Duodenal mucosa (tissue), 2 donors: Measurements from ENCODE around the gene ZNF212.
"Not testable (repeated sequence)": the region's sequence is repeated elsewhere in the genome, so short reads cannot be mapped to it uniquely, and the experiment has no call there.

Experiments
- H3K27ac ChIP-seq: one replicate; pipeline ENCODE4 v1.7.0; 2013; ENCODE audit warnings: low read depth, low read length
- H3K27me3 ChIP-seq, 2 donors: one replicate each; pipeline ENCODE4 v1.7.0; 2013; ENCODE audit warnings: low read length in 2 of 2, control low read depth in 1 of 2; ENCODE audit not compliant: insufficient read depth in 2 of 2, control insufficient read depth in 1 of 2
- H3K36me3 ChIP-seq, 2 donors: one replicate each; pipeline ENCODE4 v1.7.0; 2013; ENCODE audit warnings: low read length in 2 of 2, control low read depth in 1 of 2; ENCODE audit not compliant: insufficient read depth in 2 of 2, control insufficient read depth in 1 of 2
- H3K4me1 ChIP-seq, 2 donors: one replicate each; pipeline ENCODE4 v1.7.0; 2013; ENCODE audit warnings: low read length in 2 of 2, control low read depth in 1 of 2; ENCODE audit not compliant: insufficient read depth in 2 of 2, control insufficient read depth in 1 of 2
- H3K4me3 ChIP-seq, 2 donors: one replicate each; pipeline ENCODE4 v1.7.0; 2013; ENCODE audit warnings: low read length in 2 of 2, low read depth in 1 of 2
- H3K9ac ChIP-seq, 2 donors: one replicate each; pipeline ENCODE4 v1.7.0; 2013; ENCODE audit warnings: low read length in 2 of 2, low read depth in 1 of 2
- H3K9me3 ChIP-seq, 2 donors: one replicate each; pipeline ENCODE4 v1.7.0; 2013; ENCODE audit warnings: low read length in 2 of 2, control low read depth in 1 of 2; ENCODE audit not compliant: control insufficient read depth in 1 of 2

ZNF212 gene

DNA sequence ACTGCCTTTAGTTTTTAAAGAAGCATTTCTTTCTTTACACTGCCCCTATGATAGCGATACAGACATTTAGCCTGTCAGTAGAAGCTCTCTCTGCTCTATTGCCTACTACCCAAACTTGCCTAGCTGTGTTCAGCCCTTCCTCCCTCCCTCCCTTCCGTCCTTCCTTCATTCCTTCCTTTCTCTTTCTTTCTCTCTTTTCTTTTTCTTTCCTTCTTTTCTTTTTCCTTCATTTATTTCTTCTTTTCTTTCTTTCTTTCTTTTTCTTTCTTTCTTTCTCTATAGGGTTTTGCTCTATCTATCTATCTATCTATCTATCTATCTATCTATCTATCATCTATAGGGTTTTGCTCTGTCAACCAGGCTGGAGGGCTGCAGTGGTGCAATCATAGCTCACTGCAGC is 7.1 kb upstream of the ZNF212 start:
- no peak overlapping the region for H3K27ac ChIP-seq
- no peak overlapping the region for H3K9ac ChIP-seq
- H3K4me1 ChIP-seq, result no peaks in the 10 kb centered on the region
- H3K36me3 ChIP-seq, result no peaks in the 10 kb centered on the region
- H3K27me3 ChIP-seq, result no peaks in the 10 kb centered on the region
- H3K9me3 ChIP-seq, result no peaks in the 10 kb centered on the region
- H3K4me3 ChIP-seq, result no peak overlapping the region

DNA sequence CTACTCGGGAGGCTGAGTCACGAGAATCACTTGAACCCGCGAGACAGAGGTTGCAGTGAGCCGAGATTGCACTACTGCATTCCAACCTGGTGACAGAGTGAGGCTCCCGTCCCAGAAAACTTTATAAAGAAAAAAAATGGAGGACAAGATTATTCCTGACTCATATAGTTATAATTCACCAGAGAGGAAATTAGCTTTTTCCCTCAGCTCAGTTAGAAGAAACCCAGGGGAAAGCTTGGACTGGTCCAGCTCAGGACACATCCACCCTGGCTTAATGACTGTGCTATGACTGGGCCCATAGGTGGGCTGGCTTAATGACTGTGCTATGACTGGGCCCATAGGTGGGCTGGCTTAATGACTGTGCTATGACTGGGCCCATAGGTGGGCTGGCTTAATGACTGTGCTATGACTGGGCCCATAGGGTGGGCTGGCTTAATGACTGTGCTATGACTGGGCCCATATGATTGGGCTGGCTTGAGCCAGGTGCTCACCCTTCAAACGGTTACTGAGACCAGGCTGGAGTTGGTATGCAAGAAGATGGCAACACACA is 5.7 kb upstream of the ZNF212 start:
- not testable (repeated sequence) for H3K27me3 ChIP-seq, H3K4me3 ChIP-seq, H3K9me3 ChIP-seq, H3K36me3 ChIP-seq, H3K27ac ChIP-seq, H3K4me1 ChIP-seq, H3K9ac ChIP-seq

DNA sequence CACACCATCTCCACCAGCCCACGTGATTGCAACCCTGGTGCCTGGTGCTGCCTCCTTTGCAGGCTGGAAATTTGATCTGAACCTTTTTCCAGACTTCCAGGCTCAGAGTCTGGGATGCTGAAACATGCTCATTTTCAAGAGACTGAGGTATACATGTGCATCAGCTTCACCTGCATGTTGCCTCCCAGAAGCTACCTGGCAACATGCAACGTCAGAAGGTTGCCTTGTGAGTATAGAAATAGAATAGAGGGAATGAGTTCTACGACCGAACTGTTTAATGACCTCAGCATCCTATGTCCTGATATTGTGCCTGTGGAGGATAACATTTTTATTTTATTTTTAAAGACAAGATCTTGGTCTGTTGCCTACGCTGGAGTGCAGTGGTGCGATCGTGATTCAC is 1.9 kb upstream of the ZNF212 start:
- Histone ChIP-seq H3K27me3 (no peaks in the 10 kb centered on the region), H3K9ac (no peak overlapping the region), H3K9me3 (no peaks in the 10 kb centered on the region), H3K27ac (no peak overlapping the region), H3K4me3 (no peak overlapping the region), H3K4me1 (peaks cover 16 to 20% of the 10 kb centered on the region in 2 donors), H3K36me3 (no peaks in the 10 kb centered on the region)

DNA sequence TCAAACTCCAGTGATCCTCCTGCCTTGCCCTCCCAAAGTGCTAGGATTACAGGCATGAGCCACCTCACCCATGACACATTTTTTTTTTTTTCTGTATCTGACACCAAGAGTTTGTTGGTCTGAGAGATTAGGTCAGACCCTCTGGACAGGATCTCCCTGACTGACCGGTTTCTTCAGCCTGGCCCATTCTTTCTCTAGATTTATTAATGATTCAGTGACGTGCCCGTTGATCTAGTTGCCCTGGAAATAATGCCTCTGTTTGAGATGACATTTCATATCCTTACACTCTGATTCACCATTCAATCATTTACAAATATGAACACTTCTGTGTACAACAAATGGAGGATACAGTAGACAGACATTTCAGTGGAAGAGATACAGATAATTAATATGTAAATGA is 1.4 kb upstream of the ZNF212 start:
- H3K9me3 ChIP-seq, result no peaks in the 10 kb centered on the region
- H3K9ac ChIP-seq, result no peak overlapping the region
- no peak overlapping the region for H3K4me3 ChIP-seq
- no peaks in the 10 kb centered on the region for H3K27me3 ChIP-seq
- H3K27ac ChIP-seq, result no peak overlapping the region
- peaks cover 16 to 20% of the 10 kb centered on the region in 2 donors for H3K4me1 ChIP-seq
- no peaks in the 10 kb centered on the region for H3K36me3 ChIP-seq

DNA sequence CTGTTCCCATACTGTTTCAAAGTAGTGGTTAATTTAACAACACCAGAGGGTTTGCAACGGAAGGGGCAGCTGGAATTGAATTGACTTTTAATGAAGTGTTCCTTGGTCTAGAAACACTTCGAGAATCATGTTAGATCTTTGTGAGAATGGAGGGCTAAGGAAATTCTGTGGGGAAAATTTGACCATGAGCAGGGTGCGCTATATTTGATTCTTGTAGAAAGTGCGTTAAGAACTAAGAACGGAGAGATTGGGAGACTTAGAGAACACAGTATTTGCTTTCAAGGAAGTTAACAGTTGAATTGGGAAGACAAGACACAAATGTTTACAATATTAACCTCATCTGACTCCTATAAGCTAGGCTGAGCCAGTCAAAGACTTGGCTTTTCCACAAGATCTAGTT is 1.2 kb downstream of the ZNF212 start:
- no peaks in the 10 kb centered on the region for H3K9me3 ChIP-seq
- H3K36me3 ChIP-seq, result no peaks in the 10 kb centered on the region
- peak overlapping the region; percentile 64 to 96 for H3K9ac ChIP-seq
- no peaks in the 10 kb centered on the region for H3K27me3 ChIP-seq
- peaks cover 16 to 20% of the 10 kb centered on the region in 2 donors for H3K4me1 ChIP-seq
- H3K27ac ChIP-seq, result no peak overlapping the region
- peak overlapping the region; percentile 84 to 100 for H3K4me3 ChIP-seq

DNA sequence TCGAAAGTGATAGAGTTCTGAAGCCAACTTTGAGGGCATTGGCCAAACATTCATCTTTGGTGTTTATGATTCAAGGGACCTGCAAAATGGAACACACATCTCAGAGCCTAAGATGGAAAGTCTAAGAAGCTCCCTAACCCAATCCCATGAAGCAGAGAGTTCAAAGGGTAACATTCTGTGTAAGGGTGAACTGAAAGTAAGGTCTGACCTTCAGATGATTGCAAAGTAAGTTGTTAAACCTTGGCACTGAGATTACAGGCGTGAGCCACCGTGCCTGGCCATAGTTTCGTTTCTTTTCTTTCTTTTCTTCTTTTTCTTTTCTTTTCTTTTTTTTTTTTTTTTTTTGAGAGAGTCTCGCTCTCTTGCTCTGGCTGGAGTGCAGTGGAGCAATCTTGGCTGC is 2.2 kb downstream of the ZNF212 start:
- peaks cover 16 to 20% of the 10 kb centered on the region in 2 donors for H3K4me1 ChIP-seq
- no peak overlapping the region for H3K27ac ChIP-seq

DNA sequence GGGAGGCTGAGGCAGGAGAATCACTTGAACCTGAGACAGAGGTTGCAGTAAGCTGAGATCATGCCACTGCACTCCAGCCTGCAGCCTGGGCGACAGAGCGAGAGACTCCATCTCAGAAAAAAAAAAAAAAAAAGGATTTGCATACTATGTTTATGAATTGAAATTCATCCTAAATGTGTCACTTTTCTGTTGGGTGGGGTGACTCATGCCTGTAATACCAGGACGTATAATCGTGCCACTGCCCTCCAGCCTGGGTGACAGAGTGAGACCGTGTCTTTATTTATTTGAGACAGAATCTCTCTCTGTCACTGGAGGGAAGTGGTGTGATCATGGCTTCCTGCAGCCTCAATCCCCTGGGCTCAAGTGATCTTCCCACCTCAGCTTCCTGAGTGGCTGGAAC is 5.8 kb downstream of the ZNF212 start:
- Histone ChIP-seq H3K36me3 (peaks cover under 1 to 13% of the 10 kb centered on the region in 2 donors), H3K27me3 (no peaks in the 10 kb centered on the region), H3K27ac (no peak overlapping the region), H3K9ac (no peak overlapping the region), H3K4me3 (no peak overlapping the region), H3K4me1 (peaks cover 11 to 12% of the 10 kb centered on the region in 2 donors), H3K9me3 (no peaks in the 10 kb centered on the region)

More for the DNA sequence above, 2.2 kb downstream of the ZNF212 start:
- H3K9ac ChIP-seq, result peak overlapping the region in 1 of 2 donors; percentile 49
- H3K9me3 ChIP-seq, result no peaks in the 10 kb centered on the region
- H3K27me3 ChIP-seq, result no peaks in the 10 kb centered on the region
- H3K36me3 ChIP-seq, result no peaks in the 10 kb centered on the region
- peak overlapping the region in 1 of 2 donors; percentile 14 for H3K4me3 ChIP-seq

DNA sequence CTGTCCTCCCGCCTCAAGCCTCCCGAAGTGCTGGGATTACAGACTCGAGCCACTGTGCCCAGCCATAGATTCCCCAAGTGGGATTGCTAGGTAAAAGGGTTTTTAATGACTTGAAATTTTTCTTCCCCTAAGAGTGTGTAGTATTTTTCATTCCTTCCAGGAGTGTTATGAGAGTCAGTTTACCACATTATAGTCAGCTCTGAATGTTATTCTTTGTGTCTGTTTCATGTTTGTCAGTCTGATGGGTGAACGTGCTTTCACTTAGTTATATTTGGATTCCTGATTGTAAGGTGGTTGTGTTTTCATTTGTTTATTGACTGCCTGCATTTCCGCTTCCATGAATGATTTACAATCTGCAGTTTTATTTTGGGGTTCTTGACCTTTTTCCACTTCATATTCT is 6.3 kb downstream of the ZNF212 start:
- no peak overlapping the region for H3K9ac ChIP-seq
- no peak overlapping the region for H3K27ac ChIP-seq
- peaks cover 5 to 18% of the 10 kb centered on the region in 2 donors for H3K36me3 ChIP-seq
- H3K27me3 ChIP-seq, result no peaks in the 10 kb centered on the region
- H3K4me1 ChIP-seq, result peaks cover 7% of the 10 kb centered on the region in 2 donors
- no peaks in the 10 kb centered on the region for H3K9me3 ChIP-seq
- no peak overlapping the region for H3K4me3 ChIP-seq

DNA sequence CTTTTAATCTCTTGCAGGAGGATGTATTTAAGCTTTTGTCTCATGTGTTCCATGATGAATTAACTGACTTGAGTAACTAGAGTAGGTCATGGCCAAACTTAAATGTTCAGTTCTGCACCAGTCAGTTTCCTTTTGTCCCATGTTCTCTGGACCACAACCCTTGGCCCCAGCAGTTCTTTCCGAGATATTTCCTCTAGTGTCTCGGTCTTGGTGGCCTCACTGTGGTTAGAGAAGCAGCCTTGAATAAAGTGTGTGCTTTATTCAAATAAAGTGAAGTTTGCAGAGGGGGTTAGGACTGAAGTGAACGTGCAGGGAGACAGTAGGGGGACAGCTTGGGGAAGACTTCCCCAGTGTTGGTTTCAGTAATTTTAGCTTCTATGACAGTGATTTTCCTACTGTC is 9.3 kb downstream of the ZNF212 start:
- Histone ChIP-seq H3K36me3 (peaks cover 25 to 44% of the 10 kb centered on the region in 2 donors), H3K4me1 (no peaks in the 10 kb centered on the region), H3K27ac (no peak overlapping the region), H3K4me3 (no peak overlapping the region), H3K9ac (no peak overlapping the region), H3K9me3 (no peaks in the 10 kb centered on the region), H3K27me3 (no peaks in the 10 kb centered on the region)

DNA sequence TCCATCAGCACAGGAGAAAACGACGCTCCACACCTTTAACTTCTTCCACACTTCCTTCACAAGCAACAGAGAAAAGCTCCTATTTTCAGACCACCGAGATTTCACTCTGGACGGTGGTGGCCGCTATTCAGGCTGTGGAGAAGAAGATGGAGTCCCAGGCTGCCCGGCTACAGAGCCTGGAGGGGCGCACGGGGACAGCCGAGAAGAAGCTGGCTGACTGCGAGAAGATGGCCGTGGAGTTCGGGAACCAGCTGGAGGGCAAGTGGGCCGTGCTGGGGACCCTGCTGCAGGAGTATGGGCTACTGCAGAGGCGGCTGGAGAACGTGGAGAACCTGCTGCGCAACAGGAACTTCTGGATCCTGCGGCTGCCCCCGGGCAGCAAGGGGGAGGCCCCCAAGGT is 10.7 kb downstream of the ZNF212 start:
- H3K27ac ChIP-seq, H3K9ac ChIP-seq, H3K27me3 ChIP-seq, H3K4me1 ChIP-seq, H3K4me3 ChIP-seq, H3K9me3 ChIP-seq: not testable (repeated sequence)
- H3K36me3 ChIP-seq, result peaks cover 37 to 57% of the 10 kb centered on the region in 2 donors

DNA sequence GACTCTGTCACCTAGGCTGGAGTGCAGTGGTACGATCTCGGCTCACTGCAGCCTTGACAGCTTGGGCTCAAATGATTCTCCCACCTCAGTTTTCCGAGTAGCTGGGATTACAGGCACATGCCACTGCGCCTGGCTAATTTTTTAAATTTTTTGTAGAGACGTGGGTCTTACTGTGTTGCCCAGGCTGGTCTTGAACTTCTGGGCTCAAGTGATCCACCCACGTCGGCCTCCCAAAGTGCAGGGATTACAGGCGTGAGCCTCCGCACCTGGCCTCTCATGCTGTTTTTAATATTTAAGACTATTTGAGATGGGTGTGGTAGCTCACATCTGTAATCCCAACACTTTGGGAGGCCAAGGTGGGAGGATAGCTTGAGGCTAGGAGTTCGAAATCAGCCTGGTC is 12.1 kb downstream of the ZNF212 start:
- not testable (repeated sequence) for H3K4me1 ChIP-seq, H3K27ac ChIP-seq, H3K27me3 ChIP-seq, H3K9me3 ChIP-seq, H3K9ac ChIP-seq, H3K4me3 ChIP-seq
- peaks cover 38 to 65% of the 10 kb centered on the region in 2 donors for H3K36me3 ChIP-seq
